ENCODE results near the gene TEX14.

TEX14 gene

DNA sequence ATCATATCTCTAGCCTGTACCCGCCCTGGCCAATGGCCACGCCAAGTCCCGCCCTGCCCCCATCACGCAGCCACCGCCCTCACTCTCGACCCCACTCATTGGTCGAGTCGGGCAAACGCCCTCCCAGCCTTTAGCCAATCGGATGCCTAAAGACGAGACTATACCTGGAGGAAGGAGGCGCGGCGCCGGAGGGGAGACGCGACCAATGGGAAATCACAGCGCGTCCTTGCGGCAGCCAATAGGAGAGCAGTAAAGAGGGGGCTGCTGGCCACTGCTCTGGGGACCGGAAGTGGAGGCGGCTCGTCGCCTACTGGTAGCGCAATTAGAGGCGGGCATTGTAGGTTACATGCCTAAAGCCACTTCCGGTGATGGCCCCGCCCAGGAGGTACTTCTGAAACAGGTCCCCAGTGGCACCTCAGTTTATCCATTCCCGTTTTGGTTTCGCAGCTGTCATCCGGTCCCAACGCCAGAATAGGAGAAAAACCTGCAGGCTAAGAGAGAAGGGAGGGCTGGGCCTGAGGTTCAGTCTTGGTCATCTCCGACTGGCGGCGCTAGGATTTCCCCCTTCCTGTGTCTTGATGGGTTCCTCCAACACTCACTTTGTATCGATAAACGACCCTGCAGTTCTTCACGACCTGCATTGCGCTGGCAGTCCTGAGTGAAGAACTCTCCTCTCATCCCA, 173.8 kb downstream of the TEX14 start:
- DNase-seq (ENCODE audit: low read depth): peak; percentile 99

- DNase-seq (ENCODE audit: low read depth): no peak
These were observed 174.4 kb downstream of the TEX14 start for GRCh38 chr17:58517378-58517927.

GRCh38 chr17:58516644-58517377, 175.0 kb downstream of the TEX14 start:
- DNase-seq (ENCODE audit: low read depth): no peak

DNA sequence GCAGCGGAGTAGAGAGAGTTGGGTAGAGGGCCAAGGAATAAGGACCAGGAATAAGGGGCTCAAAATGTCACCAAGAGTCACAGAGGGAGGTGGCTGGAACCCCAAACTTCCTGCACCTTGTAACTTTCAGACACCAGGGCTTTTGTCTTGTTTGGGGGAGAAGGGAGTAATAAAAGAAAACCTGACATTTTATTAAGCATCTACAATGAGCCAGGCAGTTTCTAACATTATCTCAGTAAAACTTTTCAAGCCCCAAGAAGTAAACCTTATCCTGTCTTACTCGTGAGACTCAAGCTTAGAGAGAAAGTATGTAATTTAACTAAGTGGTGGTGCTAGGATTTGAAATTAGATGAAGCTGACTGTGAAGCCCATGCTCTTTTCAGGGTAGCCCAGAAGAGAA, 176.6 kb downstream of the TEX14 start:
- no peak for DNase-seq (ENCODE audit: low read depth)

DNA sequence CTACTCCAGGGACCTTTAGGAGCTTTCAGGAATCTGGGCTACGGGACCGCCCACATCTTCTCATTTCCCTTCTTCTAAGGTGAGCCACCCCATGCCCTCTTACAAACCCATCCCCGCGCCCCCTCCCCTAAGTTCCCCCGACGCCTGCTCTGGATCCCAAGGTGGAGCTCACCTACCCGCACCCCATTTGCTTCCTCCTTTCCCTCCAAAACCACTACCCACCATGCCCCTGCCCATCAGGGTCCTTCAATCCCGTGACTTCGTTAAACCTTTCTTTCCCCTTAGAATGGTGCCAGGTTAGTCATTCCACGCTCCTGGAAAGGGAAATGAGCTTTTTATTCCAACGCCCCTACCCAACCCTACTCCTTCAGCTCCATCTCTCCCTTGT, 177.1 kb downstream of the TEX14 start:
- DNase-seq (ENCODE audit: low read depth): no peak

- DNase-seq (ENCODE audit: low read depth): peak; percentile 52
These were observed 177.7 kb downstream of the TEX14 start, which contains the start of gene MTMR4 for GRCh38 chr17:58513965-58514769. Gene MTMR4, minus strand, starts transcription at chr17:58514638. Its CDS starts 231 bp downstream, at chr17:58514407.

DNA sequence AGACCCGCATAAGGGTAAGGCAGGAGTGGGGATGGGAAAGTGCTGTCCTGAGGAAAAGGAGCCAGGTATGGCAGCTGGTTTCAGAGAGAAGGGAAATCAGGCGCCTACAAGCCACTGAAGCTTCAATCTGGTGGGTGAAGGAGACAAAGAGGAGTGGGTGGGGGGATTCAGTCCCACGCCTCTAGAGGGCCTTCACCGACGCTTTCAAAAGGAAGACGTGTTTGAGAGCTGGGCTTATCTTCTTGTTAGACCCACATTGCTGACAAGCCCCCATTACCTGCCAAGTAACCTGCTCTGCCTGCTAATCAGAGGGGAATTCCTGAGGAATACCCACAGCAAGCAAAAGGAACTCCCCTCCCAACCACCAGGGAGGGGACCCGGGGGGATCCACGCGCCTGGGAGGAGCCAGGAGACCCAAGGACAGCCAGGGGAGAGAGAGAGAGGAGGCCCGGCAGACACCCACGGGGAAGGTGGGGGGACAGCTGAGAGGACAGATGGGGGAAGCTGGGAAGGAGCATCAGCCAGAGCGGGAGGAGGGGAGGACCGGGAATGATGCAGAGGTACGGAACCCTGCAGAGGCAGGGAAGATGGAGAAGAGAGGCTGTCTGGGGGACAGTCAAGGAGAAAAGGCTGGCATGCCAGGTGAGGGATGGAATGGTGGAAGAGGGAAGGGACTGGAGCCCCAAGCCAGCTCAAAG, 178.4 kb downstream of the TEX14 start:
- DNase-seq (ENCODE audit: low read depth): no peak

DNA sequence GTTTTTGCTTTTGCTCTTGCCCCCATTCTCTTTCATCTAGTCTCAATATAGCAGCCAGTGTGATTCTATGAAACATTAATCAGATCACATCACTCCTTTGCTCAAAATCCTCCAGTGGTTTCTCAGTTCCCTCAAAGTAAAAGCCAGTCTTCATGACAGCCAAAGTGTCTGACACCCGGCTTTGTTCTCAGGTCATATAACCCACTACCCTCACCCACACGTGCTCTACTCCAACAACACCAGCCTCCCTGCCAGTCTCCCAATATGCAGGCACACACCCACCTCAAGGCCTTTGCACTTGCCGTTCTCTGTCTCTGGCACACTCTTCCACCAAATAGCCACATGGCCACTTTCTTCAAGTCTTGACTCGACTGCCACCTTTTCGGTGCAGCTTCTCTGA, 181.8 kb downstream of the TEX14 start:
- no peak for DNase-seq (ENCODE audit: low read depth)

DNA sequence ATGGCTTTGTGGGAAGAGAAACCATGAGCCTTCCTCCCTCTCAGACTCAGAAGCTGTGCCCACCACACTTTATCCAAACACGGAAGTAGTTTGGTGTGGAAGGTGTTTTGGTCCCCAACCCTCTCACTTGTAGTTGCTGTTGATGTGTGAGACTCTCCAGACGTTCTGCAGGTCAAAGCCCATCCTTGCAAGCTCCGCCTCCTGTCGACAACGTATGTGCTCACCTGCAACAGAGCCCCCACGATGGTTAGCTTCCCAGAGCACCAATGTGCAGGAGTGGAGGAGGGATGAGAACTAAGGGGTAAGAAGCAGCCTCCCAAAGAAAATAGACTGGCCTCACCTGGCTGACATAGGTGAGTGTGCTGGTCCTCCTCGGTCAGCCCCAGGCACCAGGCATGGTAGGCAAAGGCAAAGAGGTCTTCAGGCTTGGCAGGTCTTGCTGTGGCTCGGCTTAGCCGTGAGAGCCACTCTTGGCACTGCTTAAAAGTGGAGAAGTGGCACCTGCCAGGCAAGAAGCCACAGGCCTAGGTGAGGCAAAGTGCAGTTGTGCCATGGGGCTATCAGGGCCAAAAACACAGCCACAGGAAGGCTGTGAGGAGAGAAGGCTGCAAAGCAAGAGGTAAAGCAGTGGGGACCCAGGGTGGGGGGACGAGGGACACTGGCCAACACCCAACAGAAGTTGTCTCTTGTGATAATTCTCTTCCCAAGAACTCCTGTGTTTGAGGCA, 183.3 kb downstream of the TEX14 start:
- no peak for DNase-seq (ENCODE audit: low read depth)

DNA sequence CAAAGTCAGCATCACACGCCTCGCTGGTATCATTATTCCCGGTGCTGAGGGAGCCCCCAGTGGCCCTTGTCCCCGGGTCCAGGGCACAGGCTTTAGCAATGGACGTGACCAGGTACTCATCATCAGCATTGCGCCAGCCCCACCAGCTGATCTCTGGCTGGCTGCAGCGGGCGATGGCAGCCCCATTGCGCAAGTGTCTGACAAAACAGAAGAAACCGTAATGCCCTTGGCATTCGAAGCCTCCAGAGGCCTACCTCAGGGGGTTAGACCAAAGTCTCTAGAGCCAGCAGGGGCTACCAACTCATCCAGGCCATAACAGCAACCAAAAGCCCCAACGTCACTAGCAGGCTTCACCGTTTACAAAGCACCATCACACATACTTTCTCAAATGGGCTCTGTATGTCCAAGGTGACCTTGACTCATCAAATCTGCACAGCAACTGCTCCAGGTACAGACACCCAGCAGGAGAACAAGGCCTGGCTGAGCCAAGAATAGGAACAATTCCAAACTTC, 184.7 kb downstream of the TEX14 start:
- DNase-seq (ENCODE audit: low read depth): no peak

Measured in CMK (cell line).